Activated naive CD4-positive, alpha-beta T cell treated with anti-CD3 and anti-CD28 coated beads, Interleukin-2, amount 50 U/mL, for 16 hours (primary cell): ENCODE data around the gene IQCH.

Experiments
- DNase-seq: peaks from one replicate; pipeline ENCODE4 v3.0.0-alpha.2; 2020

The IQCH gene

GRCh38 chr15:67458331-67459029 lies 203.9 kb downstream of the IQCH start:
- DNase-seq: no peak

GRCh38 chr15:67460521-67460920 lies 205.9 kb downstream of the IQCH start:
- no peak for DNase-seq

GRCh38 chr15:67461735-67462134 lies 207.1 kb downstream of the IQCH start:
- no peak for DNase-seq

GRCh38 chr15:67462875-67463274 lies 208.3 kb downstream of the IQCH start:
- no peak for DNase-seq

- DNase-seq: no peak
Observed at GRCh38 chr15:67463488-67463887, 208.9 kb downstream of the IQCH start.

- DNase-seq: no peak
Observed at GRCh38 chr15:67465196-67465952, 210.8 kb downstream of the IQCH start.

- DNase-seq: no peak
Observed at GRCh38 chr15:67468416-67468815, 213.8 kb downstream of the IQCH start.

- no peak for DNase-seq
Observed at GRCh38 chr15:67469680-67470079, 215.1 kb downstream of the IQCH start.

- DNase-seq: no peak
Observed at GRCh38 chr15:67472957-67473356, 218.4 kb downstream of the IQCH start.

GRCh38 chr15:67474405-67475110 lies 220.0 kb downstream of the IQCH start:
- DNase-seq: no peak

- no peak for DNase-seq
Observed at GRCh38 chr15:67479781-67480505, 225.4 kb downstream of the IQCH start.

GRCh38 chr15:67480741-67481140 lies 226.2 kb downstream of the IQCH start:
- DNase-seq: no peak

- DNase-seq: no peak
Observed at GRCh38 chr15:67481680-67482079, 227.1 kb downstream of the IQCH start.

- no peak for DNase-seq
Observed at GRCh38 chr15:67495585-67495984, 241.0 kb downstream of the IQCH start.

GRCh38 chr15:67501177-67501835 lies 246.7 kb downstream of the IQCH start:
- DNase-seq: no peak

- no peak for DNase-seq
Observed at GRCh38 chr15:67501836-67502461, 247.4 kb downstream of the IQCH start.

GRCh38 chr15:67504056-67504455 lies 249.5 kb downstream of the IQCH start:
- no peak for DNase-seq

GRCh38 chr15:67504796-67505195 lies 250.2 kb downstream of the IQCH start:
- no peak for DNase-seq

- no peak for DNase-seq
Observed at GRCh38 chr15:67505675-67506572, 251.3 kb downstream of the IQCH start.

GRCh38 chr15:67506775-67507747 lies 252.5 kb downstream of the IQCH start:
- DNase-seq: no peak
